Measurements from ENCODE around the gene DYRK2.
A peak's percentile ranks its signal among the peaks of the same experiment; 100 is the strongest.

The DYRK2 gene

DNA sequence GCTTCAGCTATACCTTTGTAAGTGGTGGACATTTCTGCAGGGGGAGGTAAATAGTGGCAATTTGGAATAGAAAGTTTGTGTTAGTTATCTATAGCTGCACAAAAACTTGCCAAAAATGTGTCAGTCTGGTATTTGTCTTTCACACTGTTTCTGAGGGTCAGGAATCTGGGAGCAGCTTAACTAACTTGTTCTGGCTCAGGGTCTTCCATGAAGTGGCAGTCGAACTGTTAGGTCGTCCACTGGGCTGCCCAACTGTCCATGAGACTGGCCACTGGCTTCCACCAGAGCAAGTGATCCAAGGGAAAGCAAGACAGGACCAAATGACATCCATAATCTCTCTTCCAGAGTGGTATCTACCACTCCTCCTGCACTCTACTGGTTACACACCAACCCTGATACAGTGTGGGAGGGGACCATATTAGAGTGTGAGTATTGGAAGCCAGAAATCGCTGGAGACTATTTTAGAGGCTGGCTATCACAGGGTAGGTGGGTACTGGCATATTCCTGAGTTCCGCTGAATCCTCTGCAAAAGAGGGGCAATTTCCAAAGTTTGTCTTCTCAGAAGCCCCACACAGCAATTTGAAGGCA lies 60.9 kb downstream of the DYRK2 start:
- DNase-seq = no peak

DNA sequence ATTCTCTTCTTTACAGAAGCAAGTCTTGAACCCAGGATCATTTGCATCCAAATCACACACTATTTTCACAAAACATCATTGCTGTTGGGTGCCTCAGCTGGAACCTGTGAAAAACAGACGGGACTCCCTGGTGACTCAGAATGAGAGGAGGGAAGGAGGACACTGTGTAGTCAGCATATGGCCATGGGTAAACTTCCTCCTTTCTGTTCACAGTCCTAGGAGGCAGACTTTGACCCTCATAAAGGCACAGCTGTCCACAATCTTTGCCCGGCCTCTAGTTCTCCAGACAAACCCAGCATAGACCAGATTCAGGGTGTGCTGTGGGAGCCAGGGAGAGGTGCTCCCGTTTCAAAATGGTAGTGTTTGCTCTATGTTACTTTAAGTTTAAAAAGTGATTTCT lies 62.0 kb downstream of the DYRK2 start:
- DNase-seq = peak; percentile 66

DNA sequence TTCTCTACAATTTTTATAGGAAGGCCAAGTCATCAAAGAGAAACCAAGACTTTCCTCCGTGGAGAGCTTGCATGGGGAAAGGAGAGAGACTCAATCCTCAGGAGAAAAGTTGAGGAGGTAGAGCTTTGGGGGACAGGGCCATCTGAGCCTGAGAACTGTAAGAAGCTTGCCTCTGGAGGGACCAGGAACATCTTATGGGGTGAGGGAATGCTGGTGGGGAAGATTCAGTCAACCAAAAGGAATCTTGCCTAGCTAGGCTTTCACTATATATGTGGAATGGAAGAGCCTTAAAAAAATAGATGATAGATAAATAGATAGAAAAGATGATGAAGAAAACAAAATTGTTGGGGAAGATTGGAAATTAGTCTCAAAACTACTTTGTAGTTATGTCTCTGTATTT lies 63.5 kb downstream of the DYRK2 start:
- no peak for DNase-seq

DNA sequence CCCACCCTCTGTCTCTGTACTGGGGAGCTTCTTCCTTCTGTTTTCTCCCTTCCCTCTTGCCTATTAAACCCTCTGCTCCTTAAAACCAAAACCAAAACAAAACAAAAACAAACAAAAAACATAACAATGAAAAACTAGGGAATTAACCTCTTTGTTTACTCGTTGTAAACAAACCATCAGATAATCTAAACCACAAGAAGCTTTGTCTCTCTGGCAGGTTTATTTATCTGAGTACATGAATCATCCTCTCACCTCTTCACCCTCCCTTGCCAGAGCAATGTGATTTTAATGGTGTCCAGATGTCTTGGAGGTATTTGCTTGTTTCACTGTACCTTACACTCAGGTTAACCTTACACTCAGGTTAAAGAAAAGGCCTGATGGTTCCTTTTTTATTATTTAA lies 66.1 kb downstream of the DYRK2 start:
- DNase-seq = no peak

Data from MV-4-11 (cell line).